HuH-7 (cell line): ENCODE results near the gene MAP4K2.

Experiments
- DNase-seq: peaks from one replicate; pipeline ENCODE4 v3.0.0; 2011; ENCODE audit warnings: low spot score

Gene MAP4K2

DNA sequence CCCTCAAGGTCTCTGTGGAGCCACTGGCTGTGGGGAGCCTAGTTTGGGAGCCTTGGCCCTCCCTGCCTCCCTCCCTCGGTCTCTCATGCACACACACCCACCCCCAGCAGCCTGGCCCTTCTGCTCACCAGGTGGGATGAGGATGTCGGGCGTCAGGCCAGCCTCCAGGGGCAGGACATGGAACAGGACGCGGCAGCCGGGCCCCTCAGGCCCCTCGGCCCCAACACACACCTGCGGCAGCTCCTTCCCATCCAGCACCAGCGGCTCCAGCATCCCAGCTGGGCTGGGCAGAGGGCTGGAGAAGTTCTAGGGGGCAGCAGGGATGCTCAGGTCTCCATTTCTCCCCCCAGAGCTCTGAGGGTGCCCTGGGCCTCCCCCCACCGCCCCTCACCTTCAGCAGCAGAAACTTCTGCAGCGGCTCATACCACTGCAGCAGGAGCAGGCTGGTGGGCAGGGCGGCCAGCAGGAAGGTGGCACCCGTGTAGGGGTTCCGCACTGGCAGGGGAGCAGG is 11.2 kb downstream of the MAP4K2 start:
- no peak for DNase-seq

GRCh38 chr11:64790205-64791095 is 12.6 kb downstream of the MAP4K2 start:
- DNase-seq = no peak

- DNase-seq = no peak
Measured at GRCh38 chr11:64789331-64790204, 13.4 kb downstream of the MAP4K2 start.

GRCh38 chr11:64788321-64789215 is 14.4 kb downstream of the MAP4K2 start:
- DNase-seq = no peak

GRCh38 chr11:64787526-64788320 is 15.3 kb downstream of the MAP4K2 start:
- DNase-seq = peak; percentile 76

DNA sequence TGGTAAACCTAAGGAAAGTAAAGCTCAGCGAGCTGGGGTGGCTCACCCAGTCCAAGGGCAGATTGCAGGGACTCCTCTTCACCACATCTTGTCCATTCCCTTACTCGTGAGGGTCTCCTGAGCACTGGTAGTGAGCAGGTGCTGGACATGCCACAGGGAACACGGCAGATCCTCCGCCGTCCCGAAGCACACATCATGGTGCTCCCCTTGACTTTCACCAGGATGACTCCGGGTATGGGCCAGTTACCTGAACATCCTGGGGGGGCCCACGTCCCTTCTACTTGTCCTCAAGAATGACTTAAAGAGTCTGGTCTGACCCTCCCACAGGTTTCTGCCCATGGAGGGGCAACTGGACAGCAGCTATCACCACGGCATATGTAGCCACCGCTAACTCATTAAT is 16.7 kb downstream of the MAP4K2 start:
- no peak for DNase-seq

DNA sequence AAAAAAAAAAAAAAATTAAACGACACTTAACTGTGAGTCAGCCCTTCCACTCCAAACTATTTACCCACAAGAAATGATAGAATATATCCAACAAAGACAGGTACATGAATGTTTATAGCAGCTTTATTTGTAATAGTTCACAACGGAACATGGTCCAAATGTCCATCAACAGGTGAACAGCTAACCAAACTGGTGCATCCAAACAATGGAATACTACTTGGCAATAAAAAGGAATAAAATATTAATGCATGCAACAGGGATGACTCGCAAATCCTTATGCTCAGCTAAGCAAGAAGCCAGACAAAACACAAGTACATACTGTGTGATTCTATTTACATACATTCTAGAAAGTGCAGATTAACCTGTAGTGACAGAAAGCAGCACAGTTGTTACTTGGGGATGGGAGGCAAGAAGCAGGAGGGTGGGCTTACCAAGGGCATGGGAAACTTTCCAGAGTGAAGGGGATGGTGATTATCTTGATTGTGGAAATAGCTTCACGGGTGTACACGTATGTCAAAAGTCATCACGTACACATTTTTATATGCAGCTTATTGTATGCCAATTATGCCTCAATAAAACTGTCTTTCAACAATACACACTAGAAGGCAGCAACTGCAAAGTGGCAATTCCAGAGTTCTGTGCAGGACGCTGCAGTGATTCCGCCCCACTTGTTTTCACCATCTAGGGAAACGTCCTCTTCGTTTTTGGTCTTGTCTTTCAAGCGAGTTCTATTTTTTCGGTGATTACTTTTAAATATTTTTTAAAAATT is 18.0 kb downstream of the MAP4K2 start:
- no peak for DNase-seq

DNA sequence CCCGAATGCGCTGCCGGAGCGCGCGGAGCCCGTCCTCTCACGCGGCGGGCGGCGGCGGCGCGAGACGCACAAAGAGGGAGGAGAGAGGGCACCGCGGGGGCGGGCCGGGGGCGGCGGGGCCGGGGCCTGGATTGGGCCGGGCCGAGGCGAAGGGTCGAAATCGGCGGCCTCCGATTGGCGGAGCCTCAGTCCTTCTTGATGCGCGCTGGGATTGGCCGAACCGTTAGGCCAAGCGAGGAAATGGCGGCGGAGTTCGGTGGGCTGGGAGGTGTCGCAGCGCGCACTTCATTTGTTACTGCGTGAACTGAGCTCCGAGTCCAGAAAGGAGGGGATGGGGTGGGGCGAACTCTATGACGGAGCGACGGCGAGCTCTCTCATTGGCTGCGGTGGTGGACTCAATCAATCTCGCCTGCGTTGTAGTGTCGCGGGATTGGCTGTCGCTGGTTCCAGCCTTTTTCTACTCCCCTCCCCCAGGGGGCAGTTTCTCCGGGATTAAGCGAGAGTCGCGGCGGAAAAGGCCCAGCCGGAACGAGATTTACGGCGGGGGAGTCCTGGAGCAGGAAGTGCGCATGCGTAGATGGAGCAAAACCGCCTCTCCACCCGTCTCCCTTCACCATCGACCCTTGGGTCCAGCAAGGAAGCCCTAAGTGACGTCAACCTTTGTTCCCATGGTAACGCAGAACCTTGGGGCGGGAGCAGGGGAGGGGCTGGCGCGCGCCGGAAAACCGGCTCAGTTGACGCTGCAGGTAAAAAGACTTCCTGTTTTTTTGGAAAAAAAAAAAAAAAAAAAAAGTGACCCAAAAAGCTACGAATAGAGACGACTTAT is 24.3 kb downstream of the MAP4K2 start, which contains the start of gene SF1:
Gene SF1 (minus strand): TSS at position 70 of the 826 bp plus-strand sequence. CDS start 150 bp downstream, outside the sequence.
- DNase-seq = peak; percentile 86

- DNase-seq = no peak
Measured at GRCh38 chr11:64778223-64778472, 24.9 kb downstream of the MAP4K2 start.

- DNase-seq = peak; percentile 84
Measured at GRCh38 chr11:64777449-64778222, 25.4 kb downstream of the MAP4K2 start.

GRCh38 chr11:64776875-64777274 is 26.1 kb downstream of the MAP4K2 start:
- no peak for DNase-seq

DNA sequence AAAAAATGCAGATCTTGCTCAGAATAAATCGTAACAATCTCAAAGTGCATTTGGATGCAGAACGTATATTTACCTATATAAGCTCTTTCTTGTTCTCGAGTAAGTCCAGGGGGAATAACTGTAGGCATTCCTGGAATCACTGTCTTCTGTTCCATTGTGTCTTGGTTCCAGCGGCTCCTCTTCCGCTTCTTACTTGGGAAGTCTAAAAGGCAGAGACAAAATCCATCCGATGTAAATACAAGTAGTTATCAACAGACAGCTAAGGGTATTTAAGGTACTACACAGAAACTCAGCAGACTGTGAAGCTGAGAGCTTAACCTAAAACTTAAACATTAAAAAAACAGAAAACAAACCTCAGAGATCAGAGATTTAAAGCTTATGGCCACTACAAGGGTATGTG is 26.6 kb downstream of the MAP4K2 start:
- DNase-seq = no peak

DNA sequence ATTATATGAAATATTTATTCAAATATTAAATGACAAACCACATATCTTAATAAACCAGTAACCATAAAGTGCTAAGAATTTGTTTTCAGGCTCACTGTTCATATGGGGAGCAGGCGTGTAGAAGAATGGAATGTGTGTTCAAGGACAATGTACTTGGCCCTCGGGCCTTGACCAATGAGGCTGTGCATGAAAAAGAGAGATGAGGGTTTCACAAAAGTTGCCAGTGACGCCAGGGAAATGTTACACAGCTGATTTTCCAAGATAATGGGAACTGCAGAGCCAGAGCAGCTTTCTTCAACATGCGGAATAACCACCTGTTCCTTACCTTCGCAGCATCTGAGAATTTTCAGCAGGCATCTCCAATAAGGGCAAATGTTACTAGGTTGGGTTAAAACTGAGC is 28.9 kb downstream of the MAP4K2 start:
- no peak for DNase-seq

DNA sequence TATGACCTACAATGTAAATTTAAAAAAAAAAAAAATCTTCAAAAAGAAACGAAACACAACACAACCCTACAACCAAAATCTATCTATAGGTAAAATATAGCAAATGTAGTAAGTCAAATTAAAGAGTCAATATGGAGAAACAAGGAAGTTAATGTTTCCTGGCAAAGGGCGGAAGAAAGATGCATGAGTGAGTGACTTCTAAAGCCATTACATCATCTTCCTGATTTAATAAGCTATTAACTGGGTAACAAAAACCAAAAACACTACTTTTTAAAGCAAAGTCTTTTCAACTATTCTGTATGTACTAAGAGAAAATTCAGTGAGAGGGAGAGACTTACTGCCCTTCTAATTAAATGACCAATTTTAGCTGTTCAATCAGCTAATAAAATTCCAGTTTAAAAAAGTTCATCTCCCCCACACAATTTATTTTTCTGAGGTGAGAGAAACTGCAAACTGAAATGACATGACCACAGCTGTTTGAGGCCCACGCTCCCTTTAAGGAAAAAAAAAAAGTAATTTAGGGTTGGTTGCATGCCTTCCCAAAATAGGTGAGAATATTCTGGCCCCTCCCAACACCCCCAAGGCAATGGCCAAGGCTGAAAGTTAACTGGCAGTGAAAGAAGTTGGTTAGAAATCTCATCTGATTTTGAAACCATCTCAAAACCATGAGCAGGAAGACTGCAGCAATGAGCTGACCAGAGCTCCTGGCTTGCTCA is 30.6 kb downstream of the MAP4K2 start:
- DNase-seq = no peak

- DNase-seq = no peak
Measured at GRCh38 chr11:64771861-64772260, 31.2 kb downstream of the MAP4K2 start.

DNA sequence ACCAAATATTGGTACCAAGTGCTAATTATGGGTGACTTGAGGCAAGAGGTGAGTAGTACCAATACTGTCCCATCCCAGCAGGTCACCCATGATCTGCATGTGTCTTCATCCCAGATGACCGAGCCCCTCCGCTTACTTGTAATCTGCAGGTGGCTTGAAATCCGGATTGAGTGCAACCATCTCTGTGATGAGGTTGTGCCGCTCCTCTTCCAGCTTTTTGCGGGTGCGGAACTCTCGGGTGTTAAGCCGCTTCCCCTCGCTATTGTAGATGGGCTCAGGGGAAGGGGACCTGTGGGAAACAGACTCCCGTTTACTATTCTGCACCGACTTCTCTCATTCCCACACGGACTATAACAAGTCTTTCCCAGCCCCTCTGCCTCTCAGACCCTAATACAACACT is 32.9 kb downstream of the MAP4K2 start:
- DNase-seq = no peak

DNA sequence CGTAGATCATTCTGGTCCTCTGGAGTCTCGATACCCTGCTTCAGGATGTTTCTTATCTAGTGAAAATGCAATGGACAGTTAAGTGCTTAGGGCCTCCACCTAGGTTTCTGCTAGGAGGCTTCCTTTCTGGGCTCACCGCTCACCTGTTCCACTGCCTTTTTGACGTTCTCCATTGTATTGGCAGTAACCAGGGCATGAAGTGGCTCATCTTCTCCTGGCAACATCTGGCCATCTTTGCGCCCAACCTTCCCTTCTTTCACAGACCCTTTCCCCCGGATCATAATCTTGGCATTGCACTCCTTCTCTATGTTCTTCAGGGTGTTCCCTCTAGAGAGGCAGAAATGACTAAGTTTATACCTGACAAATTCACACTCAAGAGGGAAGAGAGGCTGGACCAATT is 33.7 kb downstream of the MAP4K2 start:
- DNase-seq = no peak

DNA sequence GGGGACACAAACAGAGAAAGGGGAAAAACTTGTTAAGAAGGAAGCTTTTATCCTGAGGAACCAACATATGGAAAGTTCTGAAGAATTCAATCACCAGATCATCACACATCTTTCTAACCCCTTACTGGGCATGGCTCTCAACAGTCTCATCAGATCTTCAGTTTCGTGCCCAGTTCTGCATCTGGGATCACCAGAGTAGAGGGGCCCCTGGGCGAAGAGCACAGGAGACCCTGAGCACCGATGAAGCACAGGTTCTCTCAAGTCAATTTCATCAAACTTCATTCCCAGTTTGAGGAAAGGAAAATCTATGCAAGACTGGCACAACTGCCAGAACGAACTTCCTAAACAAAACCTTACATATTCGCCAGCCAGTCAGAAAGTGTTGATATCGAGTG is 34.7 kb downstream of the MAP4K2 start:
- no peak for DNase-seq
